Stimulated activated naive B cell treated with anti-CD40 and anti-IgM and Interleukin-4, amounts not matched to agents 10 μg/mL and 1 μg/mL and 100 μg/mL, for 72 hours (primary cell): ENCODE data around the gene MYO5A.
A peak's percentile ranks its signal among the peaks of the same experiment; 100 is the strongest.
"Not testable (repeated sequence)": the region's sequence is repeated elsewhere in the genome, so short reads cannot be mapped to it uniquely, and the experiment has no call there.

Source experiments
- ATAC-seq, 2 donors: fragments of 150-1000 bp; cut with Tn5 transposase; replicated peaks; 2 replicates each; pipeline ENCODE4 v1.10.0; 2021; ENCODE audit warnings: moderate library complexity in 1 of 2
- DNase-seq: peaks from one replicate; pipeline ENCODE4 v3.0.0; 2021
- H3K27ac Mint-ChIP-seq: one replicate; pipeline ENCODE4 v1.8.0; 2022; ENCODE audit warnings: mild to moderate bottlenecking, mixed read lengths
- H3K27me3 Mint-ChIP-seq, 2 donors: one replicate each; pipeline ENCODE4 v1.8.0; 2022; ENCODE audit warnings: mixed read lengths in 2 of 2
- H3K36me3 Mint-ChIP-seq, 2 donors: one replicate each; pipeline ENCODE4 v1.8.0; 2022; ENCODE audit warnings: mixed read lengths in 2 of 2, mild to moderate bottlenecking in 1 of 2
- H3K4me1 Mint-ChIP-seq, 2 donors: one replicate each; pipeline ENCODE4 v1.8.0; 2022; ENCODE audit warnings: mixed read lengths in 2 of 2, mild to moderate bottlenecking in 1 of 2
- H3K4me3 Mint-ChIP-seq, 2 donors: one replicate each; pipeline ENCODE4 v1.8.0; 2022; ENCODE audit warnings: mild to moderate bottlenecking in 2 of 2, mixed read lengths in 2 of 2, moderate library complexity in 1 of 2
- H3K9me3 Mint-ChIP-seq, 2 donors: one replicate each; pipeline ENCODE4 v1.8.0; 2022; ENCODE audit warnings: mixed read lengths in 2 of 2, mild to moderate bottlenecking in 1 of 2

The MYO5A gene

DNA sequence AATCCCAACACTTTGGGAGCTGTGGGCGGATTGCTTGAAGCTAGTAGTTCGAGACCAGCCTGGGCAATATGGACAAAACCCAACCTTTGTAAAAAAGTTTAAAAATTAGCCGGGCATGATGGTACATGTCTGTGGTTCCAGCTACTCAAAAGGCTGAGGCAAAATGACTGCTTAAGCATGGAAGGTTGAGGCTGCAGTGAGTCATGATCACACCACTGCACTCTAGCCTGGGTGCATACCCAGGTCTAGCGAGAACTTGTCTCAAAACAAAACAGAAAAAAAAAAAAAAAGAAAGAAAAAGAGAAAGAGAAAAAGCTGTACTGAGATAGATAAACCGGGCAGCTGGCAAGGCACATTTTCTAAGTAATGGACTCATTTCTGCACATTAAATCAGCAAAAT lies 29.5 kb upstream of the MYO5A start:
- peak; percentile 96 to 99 for ATAC-seq

DNA sequence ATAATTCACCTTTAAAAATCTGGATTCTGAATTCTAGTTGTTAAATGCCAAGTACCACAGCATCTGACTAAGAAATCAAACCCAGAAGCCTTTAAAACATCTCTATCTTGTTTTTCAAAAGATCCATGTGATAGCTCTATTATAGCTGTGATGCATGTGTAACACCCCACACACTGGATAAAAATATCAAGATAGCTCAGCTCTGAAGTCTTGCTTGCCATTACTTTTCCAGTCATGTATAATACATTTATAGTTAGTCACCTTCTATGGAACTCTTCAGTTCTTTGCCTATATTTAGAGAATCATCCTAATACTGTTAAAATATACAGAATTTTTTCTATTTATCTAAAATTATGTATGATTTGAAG lies 28.6 kb upstream of the MYO5A start:
- ATAC-seq (no peak), DNase-seq (no peak)
- H3K36me3 Mint-ChIP-seq = peaks cover 15 to 38% of the 10 kb centered on the region in 2 donors
- no peak overlapping the region for H3K4me3 Mint-ChIP-seq
- H3K4me1 Mint-ChIP-seq = peaks cover 23 to 40% of the 10 kb centered on the region in 2 donors
- no peaks in the 10 kb centered on the region for H3K27me3 Mint-ChIP-seq
- H3K27ac Mint-ChIP-seq = no peak overlapping the region
- no peaks in the 10 kb centered on the region for H3K9me3 Mint-ChIP-seq

More for the DNA sequence above, 29.5 kb upstream of the MYO5A start:
- peak; percentile 36 for DNase-seq
- Mint-ChIP-seq H3K27ac (peak overlapping the region; percentile 88), H3K36me3 (peaks cover 16 to 42% of the 10 kb centered on the region in 2 donors), H3K4me3 (peak overlapping the region; percentile 33 to 51), H3K27me3 (no peaks in the 10 kb centered on the region), H3K4me1 (peaks cover 27 to 48% of the 10 kb centered on the region in 2 donors), H3K9me3 (no peaks in the 10 kb centered on the region)

DNA sequence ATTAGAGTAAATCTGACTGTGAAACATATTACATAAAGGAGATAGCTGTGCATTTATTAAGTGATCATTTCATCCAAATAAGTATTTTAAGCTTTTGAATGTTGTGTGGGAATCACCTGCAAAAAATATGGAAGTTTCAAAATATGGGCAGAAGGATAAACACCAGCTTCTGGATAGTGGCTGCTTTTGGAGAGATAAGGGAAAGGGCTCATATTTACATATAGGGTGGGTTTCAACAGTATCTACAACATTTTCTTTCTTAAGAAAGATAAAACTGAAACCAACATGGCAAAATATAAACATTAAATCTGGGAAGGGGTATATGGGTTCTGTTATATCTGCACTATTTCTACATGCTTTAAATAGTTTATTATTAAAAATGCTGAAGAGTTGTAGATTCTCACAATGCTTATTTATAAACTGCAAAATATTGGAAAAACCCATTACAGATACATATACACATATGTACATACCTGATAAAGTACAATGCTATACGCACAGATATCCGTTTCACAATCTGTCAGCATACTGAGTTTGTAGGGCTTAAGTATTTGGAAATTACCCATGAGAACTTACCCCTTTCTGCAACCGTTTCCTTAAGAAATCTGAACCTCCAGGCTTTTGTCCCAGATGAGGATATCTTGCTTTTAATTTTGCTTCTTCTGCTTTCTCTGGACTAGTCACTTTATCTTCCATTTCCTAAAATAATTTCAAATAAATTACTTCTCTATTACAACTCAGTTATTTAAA lies 28.0 kb upstream of the MYO5A start:
- no peak overlapping the region for H3K27ac Mint-ChIP-seq
- no peaks in the 10 kb centered on the region for H3K9me3 Mint-ChIP-seq

DNA sequence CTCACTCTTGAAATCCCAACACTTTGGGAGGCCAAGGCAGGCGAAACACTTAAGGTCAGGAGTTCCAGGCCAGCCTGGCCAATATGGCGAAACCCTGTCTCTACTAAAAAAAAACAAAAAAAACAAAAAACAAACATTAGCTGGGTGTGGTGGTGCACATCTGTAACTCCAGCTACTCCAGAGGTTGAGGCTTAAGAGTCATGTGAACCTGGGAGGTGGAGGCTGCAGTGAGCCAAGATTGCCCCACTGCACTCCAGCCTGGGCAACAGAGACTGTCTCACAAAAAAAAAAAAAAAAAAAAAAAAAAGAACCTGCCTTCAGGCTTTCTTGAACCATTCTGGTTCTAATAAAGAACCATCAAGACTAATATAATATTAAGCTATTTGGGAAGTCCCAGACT lies 23.6 kb upstream of the MYO5A start:
- H3K4me3 Mint-ChIP-seq = no peak overlapping the region
- no peaks in the 10 kb centered on the region for H3K9me3 Mint-ChIP-seq
- peaks cover 4 to 6% of the 10 kb centered on the region in 2 donors for H3K4me1 Mint-ChIP-seq
- H3K27me3 Mint-ChIP-seq = no peaks in the 10 kb centered on the region
- DNase-seq (no peak), ATAC-seq (no peak)
- H3K36me3 Mint-ChIP-seq = peaks cover 18 to 32% of the 10 kb centered on the region in 2 donors
- H3K27ac Mint-ChIP-seq = no peak overlapping the region

More for the DNA sequence above, 28.0 kb upstream of the MYO5A start:
- no peaks in the 10 kb centered on the region for H3K27me3 Mint-ChIP-seq
- ATAC-seq (no peak), DNase-seq (no peak)
- H3K4me3 Mint-ChIP-seq = no peak overlapping the region
- peaks cover 15 to 38% of the 10 kb centered on the region in 2 donors for H3K36me3 Mint-ChIP-seq
- H3K4me1 Mint-ChIP-seq = peaks cover 22 to 40% of the 10 kb centered on the region in 2 donors

GRCh38 chr15:52551762-52552161 lies 23.1 kb upstream of the MYO5A start:
- ATAC-seq = no peak
- no peak for DNase-seq
- Mint-ChIP-seq H3K27ac (no peak overlapping the region), H3K4me1 (peaks cover 4 to 6% of the 10 kb centered on the region in 2 donors), H3K4me3 (no peak overlapping the region), H3K36me3 (peaks cover 23 to 36% of the 10 kb centered on the region in 2 donors), H3K9me3 (no peaks in the 10 kb centered on the region), H3K27me3 (no peaks in the 10 kb centered on the region)

DNA sequence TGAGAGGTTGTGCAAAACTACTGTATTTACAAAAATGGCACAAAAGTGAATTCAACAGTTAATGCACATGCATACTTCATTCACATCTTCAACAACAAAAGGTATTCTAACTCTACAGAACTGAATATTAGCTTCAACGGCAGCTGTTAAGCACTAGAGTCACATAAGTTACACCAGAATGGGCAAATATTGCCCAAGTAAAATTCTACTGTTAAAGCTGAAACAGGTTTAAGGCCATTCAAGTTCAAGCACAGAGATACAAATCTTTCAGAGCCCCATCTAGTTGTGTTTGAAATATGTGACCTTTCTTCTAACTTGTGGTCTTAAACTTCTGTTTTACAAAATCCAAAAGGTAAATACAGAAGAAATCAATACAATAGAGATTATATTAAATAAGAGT lies 22.5 kb upstream of the MYO5A start:
- not testable (repeated sequence) for ATAC-seq, DNase-seq, H3K4me1 Mint-ChIP-seq, H3K27ac Mint-ChIP-seq, H3K4me3 Mint-ChIP-seq, H3K27me3 Mint-ChIP-seq, H3K9me3 Mint-ChIP-seq
- peaks cover 28 to 37% of the 10 kb centered on the region in 2 donors for H3K36me3 Mint-ChIP-seq

DNA sequence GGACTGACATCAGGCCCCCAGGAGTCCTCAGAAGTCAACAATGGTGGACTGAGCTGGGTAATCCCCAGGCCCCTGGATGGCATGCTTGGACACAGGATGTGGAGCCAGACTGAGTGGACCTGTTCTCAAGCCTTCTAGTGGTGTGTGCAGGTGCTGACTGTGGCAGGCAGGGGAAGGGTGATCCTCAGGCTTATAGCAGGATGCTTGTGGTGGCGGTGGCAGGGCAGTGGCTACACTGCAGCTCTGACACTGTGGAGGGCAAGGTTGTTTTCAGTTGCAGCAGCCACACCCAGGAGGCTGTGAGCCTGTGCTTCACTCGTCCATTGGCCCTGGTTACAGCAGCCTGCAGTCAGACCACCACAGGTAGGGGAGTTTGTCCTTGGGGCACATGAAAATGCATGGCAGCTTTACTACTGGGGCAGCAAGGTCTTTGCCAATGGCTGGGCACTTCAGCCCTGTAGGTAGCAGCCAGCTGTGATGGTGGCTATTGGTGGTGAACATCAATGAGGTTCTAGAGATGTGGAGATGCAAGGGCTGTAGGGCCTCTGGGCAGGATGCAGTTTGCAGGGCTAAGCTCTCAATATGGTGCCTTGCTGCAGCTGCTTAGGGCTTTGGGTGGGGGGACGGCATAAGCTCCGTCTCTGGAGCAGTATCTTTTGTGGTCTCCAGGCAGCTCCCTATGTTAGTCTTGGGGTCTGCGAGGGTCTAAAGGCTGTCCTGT lies 17.5 kb upstream of the MYO5A start:
- peak in 1 of 2 donors; percentile 27 for ATAC-seq
- no peak overlapping the region for H3K4me3 Mint-ChIP-seq
- DNase-seq = no peak

DNA sequence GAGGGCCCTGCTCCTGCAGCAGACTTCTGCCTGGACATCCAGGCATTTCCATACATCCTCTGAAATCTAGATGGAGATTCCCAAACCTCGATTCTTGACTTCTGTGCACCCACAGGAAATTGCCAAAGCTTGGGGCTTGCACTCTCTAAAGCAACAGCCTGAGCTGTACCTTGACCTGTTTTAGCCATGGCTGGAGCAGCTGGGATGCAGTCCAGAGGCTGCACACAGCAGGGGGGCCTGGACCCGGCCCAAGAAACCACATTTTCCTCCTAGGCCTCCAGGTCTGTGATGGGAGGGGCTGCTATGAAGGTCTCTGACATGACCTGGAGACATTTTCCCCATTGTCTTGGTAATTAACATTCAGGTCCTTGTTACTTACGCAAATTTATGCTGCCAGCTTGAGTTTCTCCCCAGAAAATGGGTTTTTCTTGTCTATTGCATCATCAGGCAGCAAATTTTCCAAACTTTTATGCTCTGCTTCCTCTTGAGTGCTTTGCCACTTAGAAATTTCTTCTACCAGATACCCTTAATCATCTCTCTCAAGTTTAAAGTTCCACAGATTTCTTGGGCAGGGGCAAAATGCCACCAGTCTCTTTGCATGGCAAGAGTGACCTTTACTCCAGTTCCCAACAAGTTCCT lies 11.8 kb upstream of the MYO5A start:
- no peak for DNase-seq
- Mint-ChIP-seq H3K4me1 (no peaks in the 10 kb centered on the region), H3K27me3 (peaks cover 0 to 5% of the 10 kb centered on the region in 2 donors), H3K36me3 (peaks cover 13 to 15% of the 10 kb centered on the region in 2 donors), H3K27ac (no peak overlapping the region), H3K4me3 (no peak overlapping the region), H3K9me3 (peaks cover 6 to 11% of the 10 kb centered on the region in 2 donors)
- ATAC-seq = no peak

More for the DNA sequence above, 17.5 kb upstream of the MYO5A start:
- no peaks in the 10 kb centered on the region for H3K4me1 Mint-ChIP-seq
- peaks cover 10% of the 10 kb centered on the region in 2 donors for H3K9me3 Mint-ChIP-seq
- peak overlapping the region; percentile 49 for H3K27ac Mint-ChIP-seq
- no peaks in the 10 kb centered on the region for H3K27me3 Mint-ChIP-seq
- peaks cover 40 to 41% of the 10 kb centered on the region in 2 donors for H3K36me3 Mint-ChIP-seq

GRCh38 chr15:52537459-52537858 lies 8.8 kb upstream of the MYO5A start:
- no peaks in the 10 kb centered on the region for H3K4me1 Mint-ChIP-seq
- peaks cover 0 to 5% of the 10 kb centered on the region in 2 donors for H3K27me3 Mint-ChIP-seq
- ATAC-seq (no peak), DNase-seq (no peak)
- no peak overlapping the region for H3K27ac Mint-ChIP-seq
- H3K36me3 Mint-ChIP-seq = peaks cover 4 to 6% of the 10 kb centered on the region in 2 donors
- peaks cover 6 to 10% of the 10 kb centered on the region in 2 donors for H3K9me3 Mint-ChIP-seq
- H3K4me3 Mint-ChIP-seq = no peak overlapping the region

- H3K9me3 Mint-ChIP-seq = no peaks in the 10 kb centered on the region
- no peak overlapping the region for H3K4me3 Mint-ChIP-seq
- peaks cover 8 to 14% of the 10 kb centered on the region in 2 donors for H3K4me1 Mint-ChIP-seq
- no peak for DNase-seq
- peaks cover 3 to 5% of the 10 kb centered on the region in 2 donors for H3K27me3 Mint-ChIP-seq
- no peak for ATAC-seq
- H3K36me3 Mint-ChIP-seq = no peaks in the 10 kb centered on the region
- no peak overlapping the region for H3K27ac Mint-ChIP-seq
These were observed 3.7 kb upstream of the MYO5A start for GRCh38 chr15:52532427-52532826.

GRCh38 chr15:52529940-52530339 lies 1.3 kb upstream of the MYO5A start:
- Mint-ChIP-seq H3K4me3 (peak overlapping the region; percentile 67 to 81), H3K9me3 (no peaks in the 10 kb centered on the region), H3K36me3 (no peaks in the 10 kb centered on the region), H3K27ac (peak overlapping the region; percentile 73), H3K4me1 (peaks cover 15 to 32% of the 10 kb centered on the region in 2 donors), H3K27me3 (peaks cover 0 to 3% of the 10 kb centered on the region in 2 donors)
- DNase-seq = no peak
- no peak for ATAC-seq

DNA sequence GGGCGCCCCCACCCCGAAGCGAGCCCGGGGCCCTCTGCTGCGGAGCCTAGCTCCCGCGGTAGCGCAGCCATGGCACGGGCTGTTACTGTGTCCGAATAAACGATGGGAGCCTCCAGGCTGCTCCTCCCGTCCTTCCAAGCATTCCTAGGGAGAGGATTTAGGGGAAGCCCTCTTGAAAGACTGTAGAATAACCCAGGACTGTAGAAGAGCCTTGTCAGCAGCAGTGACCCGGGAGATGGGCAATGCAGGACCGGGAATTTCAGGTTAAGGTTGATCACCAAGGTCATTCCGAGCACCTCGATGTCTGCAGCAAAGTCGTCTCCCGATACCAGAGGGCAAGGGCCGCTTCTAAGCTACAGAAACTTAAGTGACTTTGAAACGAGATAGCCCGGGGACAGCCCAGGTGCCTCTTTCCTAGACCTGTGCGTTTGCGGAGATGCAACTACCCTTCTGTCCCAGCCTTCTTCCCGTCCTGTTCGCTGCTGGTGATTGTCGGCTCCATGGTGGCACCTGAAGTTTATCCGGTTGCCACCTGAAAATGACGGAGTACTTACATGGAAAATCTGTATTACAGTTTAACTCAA lies 753 bp upstream of the MYO5A start:
- Mint-ChIP-seq H3K9me3 (no peaks in the 10 kb centered on the region), H3K27ac (peak overlapping the region; percentile 73), H3K4me1 (peaks cover 15 to 32% of the 10 kb centered on the region in 2 donors), H3K36me3 (no peaks in the 10 kb centered on the region), H3K4me3 (peak overlapping the region; percentile 67 to 81), H3K27me3 (peaks cover 0 to 3% of the 10 kb centered on the region in 2 donors)
- peak; percentile 2 for DNase-seq
- peak; percentile 6 to 11 for ATAC-seq

DNA sequence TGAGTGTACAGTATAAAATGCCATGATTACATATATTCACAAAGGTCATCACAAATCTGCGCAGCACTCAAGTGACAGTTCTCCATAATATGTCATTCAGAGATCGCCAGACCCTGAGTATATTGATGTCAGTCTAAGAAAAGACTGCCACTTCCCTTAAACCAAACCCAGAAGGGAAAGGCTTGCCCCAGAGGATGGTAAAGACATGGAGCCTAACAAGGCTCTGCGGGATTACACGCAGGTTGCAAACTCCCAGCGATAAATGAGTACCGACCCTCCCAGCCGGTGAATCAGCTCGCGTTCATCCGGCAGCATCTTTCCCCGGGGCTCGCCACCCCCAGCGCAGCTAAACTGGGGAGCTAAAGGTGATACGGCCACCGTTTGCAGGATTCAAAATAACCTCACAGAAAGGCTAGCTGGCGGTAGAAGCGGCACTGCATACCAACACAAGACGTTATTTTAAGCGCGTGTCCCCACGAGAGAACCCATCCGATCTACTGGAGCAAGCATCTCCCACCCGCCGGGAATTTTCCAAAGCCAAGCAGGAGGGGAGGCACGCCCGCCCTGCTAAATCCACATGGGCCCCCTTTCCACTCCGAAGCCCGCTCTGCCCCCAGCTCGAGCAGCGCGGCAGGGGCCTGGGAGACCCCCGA lies 643 bp downstream of the MYO5A start:
- Mint-ChIP-seq H3K36me3 (peaks cover 0 to 2% of the 10 kb centered on the region in 2 donors), H3K27ac (peak overlapping the region; percentile 88), H3K4me1 (peaks cover 25 to 46% of the 10 kb centered on the region in 2 donors)

More for the DNA sequence above, 643 bp downstream of the MYO5A start:
- Mint-ChIP-seq H3K9me3 (no peaks in the 10 kb centered on the region), H3K27me3 (peaks cover 0 to 3% of the 10 kb centered on the region in 2 donors), H3K4me3 (peak overlapping the region; percentile 91 to 92)
- ATAC-seq = peak; percentile 6 to 14
- no peak for DNase-seq
